Germinal center (tissue), 1 donor: ENCODE data around the gene ATOX1.
"Not testable (repeated sequence)": the region's sequence is repeated elsewhere in the genome, so short reads cannot be mapped to it uniquely, and the experiment has no call there.

Experiments used
- DNase-seq: peaks from one replicate; pipeline ENCODE4 v3.0.0; 2012; ENCODE audit warnings: mixed read lengths, low spot score

ATOX1 gene, protein sequence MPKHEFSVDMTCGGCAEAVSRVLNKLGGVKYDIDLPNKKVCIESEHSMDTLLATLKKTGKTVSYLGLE

GRCh38 chr5:151758430-151759241, at the start of gene ATOX1:
Gene ATOX1 (minus strand): TSS chr5:151758631. CDS start chr5:151758551, 80 bp downstream.
- DNase-seq = peak; percentile 99

GRCh38 chr5:151805414-151806223, 47.2 kb upstream of the ATOX1 start:
- no peak for DNase-seq

GRCh38 chr5:151800532-151800931, 42.1 kb upstream of the ATOX1 start:
- no peak for DNase-seq

DNA sequence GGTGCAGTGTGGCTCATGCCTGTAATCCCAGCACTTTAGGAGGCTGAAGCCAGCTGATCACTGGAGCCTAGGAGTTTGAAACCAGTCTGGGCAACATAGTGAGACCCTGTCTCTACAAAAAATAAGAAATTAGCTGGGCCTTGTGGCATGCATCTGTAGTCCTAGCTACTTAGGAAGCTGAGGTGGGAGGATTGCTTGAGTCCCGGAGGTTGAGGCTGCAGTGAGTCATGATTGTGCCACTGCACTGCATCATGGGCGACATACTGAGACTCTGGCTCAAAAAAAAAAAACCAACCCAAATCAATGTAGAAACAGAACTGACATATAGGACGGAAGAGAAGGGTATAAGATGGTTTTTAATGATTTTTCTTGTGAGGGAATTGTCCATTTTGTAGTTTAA, 41.0 kb upstream of the ATOX1 start:
- no peak for DNase-seq

GRCh38 chr5:151798674-151799073, 40.2 kb upstream of the ATOX1 start:
- no peak for DNase-seq

- no peak for DNase-seq
Observed at GRCh38 chr5:151795426-151795825, 37.0 kb upstream of the ATOX1 start.

GRCh38 chr5:151793358-151793757, 34.9 kb upstream of the ATOX1 start:
- no peak for DNase-seq

- DNase-seq = no peak
Observed at GRCh38 chr5:151787817-151788216, 29.4 kb upstream of the ATOX1 start.

DNA sequence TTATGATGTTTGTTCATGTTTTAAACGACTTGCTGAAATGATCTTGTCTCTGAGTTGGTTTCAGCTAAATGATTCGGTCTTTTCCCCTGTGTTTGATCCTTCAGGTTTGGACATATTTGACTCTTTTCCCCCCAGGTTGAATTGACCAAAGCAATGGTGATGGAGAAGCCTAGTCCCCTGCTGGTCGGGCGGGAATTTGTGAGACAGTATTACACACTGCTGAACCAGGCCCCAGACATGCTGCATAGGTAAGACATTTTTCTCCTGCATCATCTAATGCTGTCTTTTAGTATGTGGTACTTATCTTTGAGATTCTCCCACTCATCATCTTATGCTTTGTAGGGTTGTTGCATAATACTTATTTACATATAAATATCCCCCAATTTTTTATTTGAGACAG, 28.0 kb upstream of the ATOX1 start:
- no peak for DNase-seq

DNA sequence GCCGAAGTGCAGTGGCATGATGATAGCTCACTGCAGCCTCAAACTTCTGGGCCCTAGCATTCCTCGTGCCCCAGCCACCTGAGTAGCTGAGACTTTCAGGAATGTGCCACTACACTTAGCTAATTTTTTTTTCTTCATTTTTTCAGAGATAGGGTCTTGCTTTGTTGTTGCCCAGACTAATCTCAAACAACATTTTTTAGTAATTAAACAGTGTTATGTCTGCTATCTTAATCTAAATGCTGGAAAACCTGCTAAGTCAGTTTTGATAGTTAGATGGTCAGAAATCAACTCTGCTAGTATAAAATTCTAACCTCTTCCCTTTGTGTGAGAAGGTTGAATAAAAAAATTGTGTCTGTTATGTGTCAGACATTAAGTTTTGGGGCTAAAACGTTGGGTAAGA, 25.7 kb upstream of the ATOX1 start:
- DNase-seq = no peak

- not testable (repeated sequence) for DNase-seq
Observed at GRCh38 chr5:151783664-151784063, 25.2 kb upstream of the ATOX1 start.

- DNase-seq = no peak
Observed at GRCh38 chr5:151781201-151781600, 22.8 kb upstream of the ATOX1 start.

GRCh38 chr5:151780348-151780747, 21.9 kb upstream of the ATOX1 start:
- no peak for DNase-seq

GRCh38 chr5:151779531-151780125, 21.2 kb upstream of the ATOX1 start:
- no peak for DNase-seq

DNA sequence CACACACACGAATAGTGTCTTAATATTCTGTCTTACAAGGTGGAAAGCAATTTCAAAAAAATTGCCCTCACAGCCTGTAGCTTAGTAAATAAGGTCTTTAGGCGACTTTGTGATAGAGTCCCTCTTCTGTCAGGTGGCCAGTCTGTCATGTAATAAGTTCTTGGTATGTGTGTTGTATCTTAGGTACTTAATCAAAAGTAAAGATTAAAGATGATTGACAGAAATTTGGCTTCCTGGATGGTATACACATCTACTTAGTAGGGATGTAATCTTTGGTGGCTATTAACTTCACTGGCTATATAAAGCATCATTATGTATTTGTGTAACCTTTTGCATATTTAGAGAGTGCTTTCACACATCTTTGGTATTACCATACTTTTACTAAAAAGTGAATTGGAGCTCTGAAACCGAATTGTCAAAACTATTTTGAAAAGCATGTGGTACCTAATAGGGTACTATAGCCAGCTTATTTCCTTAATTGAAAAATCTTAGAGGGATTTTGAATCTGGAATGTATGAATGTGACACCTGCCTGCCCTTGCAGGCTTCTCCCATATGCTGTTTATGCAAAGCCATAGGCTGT, 16.7 kb upstream of the ATOX1 start:
- no peak for DNase-seq

DNA sequence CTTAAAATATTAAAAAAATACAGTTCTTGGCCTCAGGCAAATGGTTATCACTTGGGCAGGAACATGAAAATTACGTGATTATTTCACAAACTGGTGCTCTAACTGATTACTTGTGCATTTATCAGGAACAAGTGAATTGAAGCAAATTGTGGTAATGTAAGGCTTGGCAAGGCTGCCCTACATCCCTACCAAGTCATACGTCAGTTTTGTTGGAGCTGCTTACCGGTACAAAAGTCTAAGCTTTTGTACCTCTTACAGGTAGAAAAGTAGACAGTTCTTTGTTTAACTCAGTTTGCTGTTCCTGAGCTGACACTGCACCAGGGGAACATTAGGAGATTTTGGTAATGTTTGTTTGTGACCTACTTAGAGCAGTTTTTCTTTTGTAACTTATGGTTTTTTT, 15.5 kb upstream of the ATOX1 start:
- DNase-seq = no peak

DNA sequence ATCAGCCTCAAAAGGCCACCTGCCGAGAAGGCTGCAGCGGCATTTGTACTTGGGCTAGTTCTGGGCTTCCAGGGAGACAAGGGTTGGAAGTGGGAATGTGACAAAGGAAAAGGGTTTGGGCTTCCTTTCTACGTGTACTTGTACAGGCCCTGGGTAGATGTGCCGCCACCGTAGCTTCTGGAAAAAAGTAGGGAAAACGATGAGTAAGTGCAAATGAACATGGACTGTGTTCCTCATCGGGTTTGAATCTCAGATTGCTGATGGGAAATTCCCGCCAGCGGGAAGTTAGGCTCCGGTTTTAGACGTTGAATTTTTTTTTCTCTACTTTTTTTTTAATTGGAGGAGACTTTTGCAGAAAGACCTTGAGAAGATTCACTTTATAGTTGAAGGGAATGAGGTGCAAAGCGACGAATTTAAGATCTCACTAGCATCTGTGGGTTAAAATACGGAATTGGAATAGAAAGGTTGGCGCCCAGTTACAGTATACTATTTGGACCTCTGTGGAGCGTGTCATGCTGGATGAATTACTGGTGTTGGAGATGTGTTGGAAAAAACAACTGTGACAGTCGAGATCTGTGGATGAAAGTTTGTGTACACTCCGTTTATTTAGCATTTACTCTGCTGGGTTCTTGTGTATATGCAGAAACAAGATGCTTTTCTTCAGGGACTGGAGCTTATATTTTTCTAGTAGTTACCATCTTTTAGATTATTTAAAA, 14.6 kb upstream of the ATOX1 start:
- no peak for DNase-seq

- DNase-seq = peak; percentile 40
Observed at GRCh38 chr5:151772029-151772845, 13.8 kb upstream of the ATOX1 start.

DNA sequence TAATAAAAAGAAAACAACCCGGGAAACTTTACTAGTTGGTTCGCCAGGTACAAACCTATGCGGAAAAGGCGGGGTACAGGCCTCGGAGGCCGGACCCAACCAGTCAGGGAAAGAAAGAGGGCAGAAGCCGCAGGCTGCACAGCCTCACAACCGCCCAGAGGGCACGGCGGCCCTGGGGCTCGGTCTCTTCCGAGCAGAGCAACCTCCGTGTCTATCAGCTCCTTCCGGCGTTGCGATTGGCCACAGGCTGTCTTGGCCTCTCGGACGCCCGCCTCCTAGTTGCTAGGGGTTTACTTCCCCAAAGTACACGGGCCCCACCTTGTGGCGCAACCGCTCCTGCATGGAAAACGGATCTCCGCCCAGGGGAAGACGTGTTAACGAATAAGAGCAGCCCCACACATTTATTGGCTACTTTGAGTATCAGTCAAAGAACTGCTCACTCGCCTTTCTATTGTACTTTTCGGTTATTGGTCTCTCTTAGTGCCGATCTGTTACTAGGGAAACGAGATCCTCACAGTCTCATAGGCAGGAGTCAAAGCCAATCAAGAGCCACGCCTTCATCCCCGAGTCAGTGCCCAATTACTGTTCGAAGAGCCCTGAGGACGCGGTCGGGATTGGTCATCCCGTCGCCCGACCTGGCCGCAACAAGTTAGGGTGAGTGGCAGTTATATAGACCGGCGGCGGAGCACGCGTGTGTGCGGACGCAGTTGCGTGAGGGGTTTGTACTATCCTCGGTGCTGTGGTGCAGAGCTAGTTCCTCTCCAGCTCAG, 13.0 kb upstream of the ATOX1 start, which contains the start of gene G3BP1:
G3BP1 (plus strand) TSS at position 696 of the 770 bp plus-strand sequence. CDS start 14,667 bp downstream, outside the sequence.
- peak; percentile 98 for DNase-seq
